ENCODE results near the gene UPF2.

UPF2 gene

GRCh38 chr10:11884706-11885423, 157.7 kb downstream of the UPF2 start:
- DNase-seq (ENCODE audit: low spot score) = no peak

DNA sequence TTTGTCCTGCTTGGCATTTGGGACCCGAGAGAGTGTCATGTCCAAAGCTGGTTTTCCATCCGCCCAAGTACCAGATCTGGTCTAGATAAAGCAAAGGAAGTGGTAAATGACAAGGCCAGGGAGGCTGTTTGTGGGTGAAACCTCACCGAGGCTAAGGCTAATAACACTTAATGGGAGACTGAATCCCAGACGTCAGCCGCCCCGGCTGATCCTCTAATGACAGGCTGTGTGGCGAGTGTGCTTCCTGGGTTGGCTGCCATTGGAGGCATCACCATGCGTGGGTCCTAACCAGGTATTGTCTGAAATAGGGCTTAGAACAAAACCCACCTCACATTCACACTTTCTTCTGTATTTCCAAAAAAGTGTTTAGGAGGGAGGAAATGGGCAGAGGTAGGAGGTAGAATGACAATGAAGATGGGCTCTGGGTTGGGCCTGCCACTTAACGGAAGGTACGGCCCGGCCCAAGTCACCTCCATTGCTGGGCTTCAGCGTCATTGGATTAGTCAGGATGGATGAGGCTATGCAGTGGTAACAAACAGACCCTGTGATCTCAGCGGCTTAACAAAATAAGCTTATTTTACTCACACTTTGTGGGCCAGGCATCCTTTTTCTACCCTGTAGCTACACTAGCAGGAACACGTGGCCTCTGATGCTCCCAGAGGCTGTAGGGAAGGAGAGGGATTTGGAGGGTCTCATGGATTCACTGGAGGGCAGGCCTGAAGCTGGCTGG, 159.8 kb downstream of the UPF2 start:
- peak; percentile 14 for DNase-seq (ENCODE audit: low spot score)

DNA sequence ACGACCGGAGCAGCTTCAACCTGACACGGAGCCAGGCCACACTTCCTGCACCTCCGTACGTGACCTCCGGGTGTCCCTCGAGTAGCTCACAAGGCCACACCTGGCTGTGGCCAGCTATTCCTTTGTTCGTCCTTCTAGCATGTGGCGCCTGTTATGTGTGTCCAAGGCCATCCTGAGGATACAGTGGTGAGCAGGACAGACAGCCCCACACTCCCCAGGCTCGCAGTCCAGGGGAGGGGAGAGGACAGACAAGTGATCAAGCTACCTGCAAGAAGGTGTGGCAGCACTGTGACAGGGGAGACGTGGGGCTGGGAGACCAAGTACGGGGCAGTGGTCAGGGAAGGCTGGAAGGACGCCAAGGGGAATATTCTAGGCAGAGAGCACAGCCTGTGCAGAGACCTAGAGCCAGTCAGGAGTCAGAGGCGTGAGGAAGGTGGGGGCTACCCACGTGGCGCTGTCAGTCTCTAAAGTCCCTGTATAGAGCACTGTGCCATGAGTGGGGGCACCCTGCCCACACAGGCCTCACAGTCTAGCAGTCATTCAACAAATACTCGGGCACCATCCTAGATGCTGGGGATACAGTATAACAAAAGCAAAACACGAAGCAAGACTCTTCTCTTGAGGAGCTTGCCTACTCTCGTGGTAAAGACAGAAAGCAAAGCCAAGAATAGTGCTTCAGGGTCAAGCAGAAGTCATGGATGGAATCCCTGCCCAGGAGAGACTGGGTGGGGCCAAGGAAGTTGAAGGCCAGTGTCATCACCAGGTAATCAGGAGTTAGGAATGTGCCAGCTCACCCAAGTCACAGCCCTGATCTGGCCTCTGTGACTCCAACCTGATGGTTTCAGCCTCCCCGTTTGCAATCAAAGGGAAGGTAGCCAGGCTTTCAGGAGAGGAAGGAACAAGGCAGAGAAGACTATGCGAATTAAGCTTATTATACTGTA, 160.9 kb downstream of the UPF2 start:
- no peak for DNase-seq (ENCODE audit: low spot score)

DNA sequence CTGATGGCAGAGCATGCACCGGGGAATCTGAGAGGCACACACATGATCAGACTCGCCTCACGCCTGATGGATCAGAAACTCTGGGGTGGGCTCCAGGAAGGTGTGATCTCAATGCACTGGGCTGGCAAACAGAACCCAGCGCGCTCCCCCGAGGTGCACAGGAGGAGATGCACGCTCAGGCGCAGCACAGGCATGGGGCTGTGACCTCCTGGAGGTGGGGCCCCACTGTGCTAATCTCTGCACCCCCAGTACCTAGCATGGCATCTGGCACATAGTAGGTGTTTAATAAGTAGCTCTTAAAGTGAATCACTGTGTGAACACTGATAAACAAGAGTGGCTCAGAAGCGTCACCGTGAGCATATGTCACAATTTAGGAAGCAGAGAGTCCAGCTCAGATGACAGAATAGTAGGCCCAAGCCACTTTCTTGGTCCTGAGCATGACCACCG, 161.6 kb downstream of the UPF2 start:
- no peak for DNase-seq (ENCODE audit: low spot score)

- no peak for DNase-seq (ENCODE audit: low spot score)
These were observed 162.2 kb downstream of the UPF2 start for GRCh38 chr10:11880151-11881029.

GRCh38 chr10:11879387-11880094, 163.1 kb downstream of the UPF2 start:
- DNase-seq (ENCODE audit: low spot score) = no peak

GRCh38 chr10:11878776-11879175, 163.8 kb downstream of the UPF2 start:
- no peak for DNase-seq (ENCODE audit: low spot score)

- no peak for DNase-seq (ENCODE audit: low spot score)
These were observed 165.1 kb downstream of the UPF2 start for GRCh38 chr10:11877591-11877905.

- no peak for DNase-seq (ENCODE audit: low spot score)
These were observed 165.6 kb downstream of the UPF2 start for GRCh38 chr10:11876805-11877590.

DNA sequence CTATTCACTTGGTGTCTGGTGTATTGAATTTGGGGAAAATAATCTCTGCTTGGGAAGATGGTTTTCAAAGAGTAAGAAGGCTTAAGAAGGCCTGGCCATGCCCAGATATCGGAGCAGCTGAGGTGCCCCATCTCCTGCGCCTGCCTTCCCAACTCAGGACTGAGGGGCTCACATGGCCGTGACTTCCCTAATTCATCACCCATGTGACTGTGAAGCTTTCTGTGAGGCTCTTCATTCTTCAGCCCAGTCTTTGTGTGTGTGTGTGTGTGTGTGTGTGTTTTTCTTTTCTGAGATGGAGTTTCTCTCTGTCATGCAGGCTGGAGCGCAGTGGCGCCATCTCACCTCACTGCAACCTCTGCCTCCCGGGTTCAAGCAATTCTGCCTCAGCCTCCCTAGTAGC, 166.3 kb downstream of the UPF2 start:
- DNase-seq (ENCODE audit: low spot score) = no peak

DNA sequence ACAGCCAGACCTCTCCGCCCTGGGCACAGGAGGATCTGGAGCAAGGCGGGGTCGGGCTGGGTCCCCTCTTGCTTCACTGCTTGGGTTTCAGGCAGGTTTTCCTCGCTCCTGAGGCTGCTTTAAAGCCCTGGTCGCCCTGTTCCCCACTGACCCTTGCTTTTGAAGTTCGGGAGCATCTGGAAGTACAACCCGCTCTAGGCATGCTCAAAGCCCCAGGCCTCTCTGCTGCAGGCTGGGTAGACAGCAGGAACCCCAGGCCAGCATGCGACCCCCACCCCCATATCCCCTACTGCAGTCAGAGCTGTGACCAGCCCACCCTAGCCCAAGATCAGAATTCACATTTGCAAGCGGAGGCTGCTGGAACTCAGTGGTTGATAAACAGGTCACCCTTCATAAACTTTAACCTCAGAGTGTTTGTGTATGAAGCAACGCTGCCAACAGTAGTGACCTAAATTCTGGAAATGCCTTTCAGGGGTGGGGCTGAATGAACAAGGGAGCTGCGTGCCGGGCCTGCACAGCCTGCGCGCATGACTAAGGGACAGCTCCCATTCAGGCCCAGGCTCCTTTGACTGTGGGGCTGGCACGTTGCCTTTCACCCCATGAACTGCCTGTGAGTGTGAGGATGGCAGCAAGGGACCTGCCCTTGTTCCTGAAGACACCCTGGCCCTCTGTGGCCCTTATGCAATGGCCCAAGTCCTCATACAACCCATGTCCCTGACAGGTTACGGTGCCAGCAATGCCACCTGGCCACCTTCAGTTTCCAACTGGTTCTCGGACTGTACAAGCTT, 166.9 kb downstream of the UPF2 start:
- no peak for DNase-seq (ENCODE audit: low spot score)

DNA sequence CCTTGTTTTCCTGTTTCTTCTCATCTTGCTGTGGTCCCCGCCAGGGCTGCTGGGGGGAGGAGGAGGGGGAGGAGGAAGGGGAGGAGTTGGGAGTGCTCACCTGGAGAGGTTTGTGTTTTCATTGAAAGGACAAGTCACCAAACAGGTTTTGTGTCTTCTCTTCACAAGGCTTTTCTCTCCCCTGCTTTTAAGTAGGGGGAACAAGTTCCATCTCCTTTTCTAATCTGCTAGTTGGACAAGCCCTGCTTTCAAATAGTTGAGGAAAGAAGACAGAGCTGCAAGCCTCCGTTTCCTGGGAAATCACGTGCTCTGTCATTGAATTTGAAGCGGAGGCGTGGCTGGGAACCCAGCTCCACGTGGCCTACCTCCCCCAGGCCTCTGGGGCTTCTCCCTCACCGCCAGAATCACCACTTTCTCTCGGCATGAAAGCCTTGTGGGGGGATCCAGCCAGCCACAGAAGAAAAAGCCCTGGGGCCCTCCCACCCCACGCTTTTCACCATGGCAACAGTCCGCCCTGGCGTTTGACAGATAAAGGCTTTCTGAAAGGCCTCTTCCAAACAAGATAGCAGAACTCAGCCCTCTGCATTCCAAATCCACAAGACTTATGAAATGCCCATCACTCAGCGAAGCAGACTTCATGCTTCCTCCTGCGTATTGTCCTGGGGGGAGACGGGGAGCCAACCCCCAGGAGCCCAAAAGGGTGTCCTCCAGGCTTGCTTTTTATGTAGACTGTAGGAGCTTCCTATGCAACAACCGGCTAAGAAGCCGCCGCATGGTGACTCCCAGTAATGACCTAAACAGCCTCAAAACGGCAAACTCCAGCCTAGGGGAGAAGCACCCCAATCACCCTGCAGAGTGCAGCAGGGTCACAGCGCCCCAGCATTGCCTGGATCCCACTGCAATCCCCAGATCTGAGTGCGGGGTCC, 167.8 kb downstream of the UPF2 start:
- DNase-seq (ENCODE audit: low spot score) = peak; percentile 18

DNA sequence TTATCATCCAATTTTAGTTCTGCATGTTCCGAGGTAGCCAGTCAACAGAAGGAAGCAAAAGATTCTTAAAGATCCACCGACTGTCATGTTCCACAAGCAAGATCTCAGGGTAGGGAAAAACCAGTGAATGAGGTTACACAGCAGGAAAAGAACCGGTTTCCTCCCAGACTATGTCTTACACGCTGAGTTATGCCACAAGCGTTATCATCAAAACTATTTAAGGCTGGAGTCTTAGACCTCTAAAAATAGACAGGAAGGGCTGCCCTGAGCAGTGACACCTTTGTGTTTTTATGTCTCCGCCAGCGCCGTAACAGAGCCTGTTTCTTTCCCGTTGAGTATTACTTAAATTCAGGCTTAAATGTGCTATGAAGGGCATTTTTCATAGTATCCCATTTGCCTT, 171.1 kb downstream of the UPF2 start:
- DNase-seq (ENCODE audit: low spot score) = no peak

DNA sequence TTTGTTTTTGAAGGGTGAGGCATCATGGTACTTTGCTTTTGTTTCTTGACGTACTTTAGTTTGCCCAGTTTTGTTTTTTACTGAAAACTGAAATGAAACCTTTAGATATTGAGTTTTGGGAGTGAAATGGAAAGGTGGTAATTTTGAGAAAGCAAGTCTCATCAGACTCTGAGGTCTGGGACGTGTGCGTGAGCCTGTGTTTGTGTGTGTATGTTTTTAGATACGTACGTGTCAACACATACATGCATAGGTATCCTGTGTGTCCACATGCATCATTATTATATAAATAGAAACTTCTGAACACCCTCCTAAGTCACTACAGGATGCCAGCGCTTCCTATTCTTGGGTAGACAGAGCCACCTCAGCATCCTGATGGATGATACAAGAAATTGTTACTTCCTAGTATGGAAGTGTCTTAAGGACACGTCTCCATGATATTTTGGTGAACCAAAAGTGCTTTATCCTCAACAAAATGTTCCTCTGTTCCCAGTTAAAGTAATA, 171.7 kb downstream of the UPF2 start:
- no peak for DNase-seq (ENCODE audit: low spot score)

- no peak for DNase-seq (ENCODE audit: low spot score)
These were observed 172.2 kb downstream of the UPF2 start for GRCh38 chr10:11870461-11870780.
